Left kidney (tissue), 2 donors: ENCODE results near the gene SIT1. TPM values are rescaled to one million over a fixed set of nuclear protein-coding genes. Genes with fewer than 3 reads are reported as not detected.
A peak's percentile ranks its signal among the peaks of the same experiment; 100 is the strongest.
"Not testable (repeated sequence)": the region's sequence is repeated elsewhere in the genome, so short reads cannot be mapped to it uniquely, and the experiment has no call there.

Source experiments
- DNase-seq: peaks from one replicate; pipeline ENCODE4 v3.0.0-alpha.2; 2013
- polyA plus RNA-seq: library from polyadenylated mRNA; unstranded; fragments of 120-200 nt; gene quantifications from one replicate; pipeline ENCODE4 v1.2.1, GENCODE V29; 2013; ENCODE audit not compliant: insufficient read length

The SIT1 gene
- polyA plus RNA-seq, 1 donor: 0.32 TPM

DNA sequence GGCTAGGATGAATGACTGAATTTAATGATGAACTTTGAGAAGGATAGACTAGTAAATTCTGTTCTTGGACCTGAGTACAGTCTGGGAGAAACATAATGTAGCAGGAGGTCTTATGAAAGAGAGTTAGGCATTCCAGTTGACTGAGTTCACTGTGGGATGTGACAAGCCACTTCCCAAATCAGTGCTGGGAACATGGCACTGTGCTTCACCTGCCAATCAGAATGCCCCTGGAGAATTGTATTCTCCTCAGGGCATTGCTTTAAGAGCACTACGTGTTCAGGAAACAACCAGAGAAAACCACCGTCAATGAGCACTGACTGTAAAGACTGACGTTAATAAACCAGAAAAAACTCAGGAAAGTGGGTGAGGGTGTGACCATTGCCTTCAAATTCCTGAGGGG, 8.6 kb upstream of the SIT1 start:
- DNase-seq: no peak

GRCh38 chr9:35658968-35659220, 8.2 kb upstream of the SIT1 start:
- DNase-seq: no peak

- DNase-seq: peak; percentile 86
These were observed 7.6 kb upstream of the SIT1 start, which contains the start of gene CCDC107 for GRCh38 chr9:35658137-35658967. TSS of gene CCDC107 (plus strand) at chr9:35658292. CDS start at chr9:35658380, 88 bp downstream.

GRCh38 chr9:35657546-35658136, 6.9 kb upstream of the SIT1 start, which contains the start of gene RMRP:
TSS of gene RMRP (minus strand) at chr9:35658019.
- DNase-seq: peak; percentile 97

DNA sequence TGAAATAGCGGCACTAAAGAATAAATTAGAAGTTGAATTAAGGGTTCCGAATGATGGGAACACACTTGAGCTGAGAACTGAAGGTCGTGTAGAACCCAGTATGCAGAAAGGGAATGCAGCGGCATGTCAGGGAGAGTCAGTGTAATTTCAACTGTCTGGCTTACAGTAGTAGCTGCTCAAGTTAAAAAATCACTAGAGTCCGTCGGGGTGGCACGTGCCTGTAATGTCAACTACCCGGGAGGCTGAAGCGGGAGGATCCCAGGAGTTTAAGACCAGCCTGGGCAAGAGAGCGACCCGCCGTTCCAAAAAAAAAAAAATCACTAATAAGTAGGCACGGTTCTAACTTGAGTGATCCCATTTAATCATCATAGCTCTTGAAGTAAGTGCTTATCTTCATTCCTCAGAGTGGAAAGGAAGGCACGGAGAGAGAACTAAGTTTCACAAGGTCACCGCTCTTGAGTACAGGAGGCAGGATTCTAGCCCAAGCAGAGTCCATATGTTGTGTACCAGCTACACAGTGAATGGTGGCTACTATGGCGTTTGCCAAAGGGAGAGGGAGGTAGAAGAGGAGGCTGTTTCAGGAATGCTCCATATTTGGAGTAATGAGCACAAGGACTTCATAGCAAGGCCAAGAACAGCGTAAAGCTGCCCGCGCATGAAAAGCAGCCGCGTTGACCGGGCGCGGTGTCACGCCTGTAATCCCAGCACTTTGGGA, 6.3 kb upstream of the SIT1 start:
- no peak for DNase-seq

- no peak for DNase-seq
These were observed 5.6 kb upstream of the SIT1 start for GRCh38 chr9:35656348-35656747.

- DNase-seq: no peak
These were observed 2.9 kb upstream of the SIT1 start for GRCh38 chr9:35653611-35654010.

DNA sequence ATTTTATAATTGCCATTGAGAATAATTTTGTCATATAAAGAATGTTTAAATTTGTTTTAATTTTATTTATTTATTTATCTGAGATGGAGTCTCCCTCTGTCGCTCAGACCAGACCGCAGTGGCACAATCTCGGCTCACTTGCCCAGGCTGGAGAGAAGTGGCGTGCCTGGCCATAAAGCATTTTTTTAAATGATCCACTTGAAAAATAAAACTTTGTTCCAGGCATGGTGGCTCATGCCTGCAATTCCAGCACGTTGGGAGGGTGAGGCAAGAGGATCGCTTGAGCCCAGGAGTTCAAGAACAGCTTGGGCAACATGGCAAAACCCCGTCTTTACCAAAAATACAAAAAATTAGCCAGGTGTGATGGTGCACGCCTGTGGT, 2.1 kb upstream of the SIT1 start:
- no peak for DNase-seq

DNA sequence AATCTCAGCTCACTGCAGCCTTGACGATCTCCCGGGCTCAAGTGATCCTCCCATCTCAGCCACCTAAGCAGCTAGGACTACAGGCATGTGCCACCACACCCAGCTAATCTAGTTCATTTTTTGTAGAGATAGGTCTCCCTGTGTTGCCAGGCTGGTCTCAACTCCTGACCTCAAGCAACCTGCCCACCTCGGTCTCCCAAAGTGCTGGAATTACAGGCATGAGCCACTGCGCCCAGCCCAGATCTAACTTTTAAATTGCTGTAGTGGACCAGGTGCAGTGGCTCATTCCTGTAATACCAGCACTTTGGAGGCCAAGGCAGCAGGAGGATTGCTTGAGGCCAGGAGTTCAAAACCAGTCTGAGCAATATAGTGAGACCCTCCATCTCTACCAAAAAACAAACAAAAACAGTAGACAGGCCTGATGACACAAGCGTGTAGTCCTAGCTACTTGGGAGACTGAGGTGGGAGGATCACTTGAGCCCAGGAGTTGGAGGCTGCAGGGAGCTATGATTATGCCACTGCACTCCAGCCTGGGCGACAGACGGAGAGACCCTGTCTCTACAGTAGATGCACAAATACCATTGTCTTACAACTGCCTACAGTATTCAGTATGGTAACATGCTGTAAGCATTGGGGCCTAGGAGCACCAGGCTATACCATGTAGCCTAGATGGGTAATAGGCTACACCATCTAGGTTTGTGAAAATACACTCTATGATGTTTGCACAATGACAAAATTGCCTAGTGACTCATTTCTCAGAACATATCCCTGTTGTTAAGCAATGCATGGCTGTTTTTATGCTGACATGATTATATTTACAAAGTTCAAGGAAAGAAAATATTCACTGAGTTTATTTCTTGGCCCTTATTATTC, 1.5 kb upstream of the SIT1 start:
- no peak for DNase-seq

GRCh38 chr9:35649431-35650340, 1.0 kb downstream of the SIT1 start:
- no peak for DNase-seq

GRCh38 chr9:35646533-35647265, 4.0 kb downstream of the SIT1 start:
- DNase-seq: peak; percentile 95

- peak; percentile 67 for DNase-seq
These were observed 4.6 kb downstream of the SIT1 start for GRCh38 chr9:35646153-35646532.

- not testable (repeated sequence) for DNase-seq
These were observed 5.0 kb downstream of the SIT1 start for GRCh38 chr9:35645736-35646135.

GRCh38 chr9:35643046-35643445, 7.7 kb downstream of the SIT1 start:
- DNase-seq: no peak

GRCh38 chr9:35641478-35641877, 9.3 kb downstream of the SIT1 start:
- DNase-seq: not testable (repeated sequence)

DNA sequence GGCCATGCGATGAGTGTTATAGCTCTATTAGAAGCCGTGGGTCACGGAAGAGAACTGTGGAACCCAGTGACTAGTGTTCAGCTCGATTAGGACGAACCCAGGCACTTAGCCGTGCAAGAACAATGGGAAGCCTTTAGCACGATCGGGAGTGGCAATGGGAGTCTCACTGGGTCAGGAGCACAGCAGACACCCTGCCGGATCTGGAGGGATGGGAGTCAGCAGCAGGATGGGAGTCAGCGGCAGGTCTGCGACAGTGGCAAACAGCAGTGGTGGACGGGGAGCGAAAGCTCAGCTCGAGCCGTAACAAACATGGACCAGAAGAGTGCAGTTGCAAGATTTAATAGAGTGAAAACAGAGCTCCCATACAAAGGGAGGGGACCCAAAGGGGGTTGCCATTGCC, 10.3 kb downstream of the SIT1 start:
- DNase-seq: not testable (repeated sequence)

GRCh38 chr9:35639631-35640030, 11.1 kb downstream of the SIT1 start:
- DNase-seq: no peak

DNA sequence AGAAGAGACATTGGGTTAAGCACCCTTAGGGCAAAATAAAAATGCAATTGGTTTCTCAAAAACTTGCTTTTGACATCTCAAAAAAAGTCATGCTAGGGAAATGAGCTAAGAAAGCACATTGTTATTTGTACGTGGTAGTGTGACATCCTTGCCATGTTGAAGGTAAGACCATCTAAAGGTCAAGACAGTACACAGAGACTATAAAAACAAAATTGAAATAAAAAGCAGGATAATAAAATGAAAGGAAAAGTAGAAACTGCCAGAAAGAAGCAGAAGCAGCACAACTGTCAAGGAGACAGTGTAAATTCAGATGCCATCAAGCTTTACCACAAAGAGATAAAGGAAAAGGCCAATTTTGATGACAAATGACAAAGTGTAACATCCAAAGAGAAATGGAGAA, 11.5 kb downstream of the SIT1 start:
- not testable (repeated sequence) for DNase-seq

DNA sequence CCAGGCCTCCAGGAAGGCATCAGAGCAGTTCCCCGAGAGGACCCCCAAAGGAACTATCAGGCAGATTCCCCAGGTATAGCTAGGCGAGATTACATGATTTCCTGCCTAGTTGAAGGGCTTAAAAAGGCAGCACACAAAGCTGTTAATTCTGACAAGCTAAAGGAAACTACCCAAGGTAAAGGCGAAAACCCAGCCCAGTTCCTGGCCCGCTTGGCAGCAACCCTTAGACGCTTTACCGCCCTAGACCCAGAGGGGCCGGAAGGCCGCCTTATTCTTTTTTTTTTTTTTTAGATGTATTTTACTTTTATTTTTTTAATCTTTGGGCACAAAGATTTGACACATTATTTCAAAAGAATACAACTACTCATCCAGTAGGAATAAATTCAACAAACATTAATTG, 12.0 kb downstream of the SIT1 start:
- DNase-seq: not testable (repeated sequence)

DNA sequence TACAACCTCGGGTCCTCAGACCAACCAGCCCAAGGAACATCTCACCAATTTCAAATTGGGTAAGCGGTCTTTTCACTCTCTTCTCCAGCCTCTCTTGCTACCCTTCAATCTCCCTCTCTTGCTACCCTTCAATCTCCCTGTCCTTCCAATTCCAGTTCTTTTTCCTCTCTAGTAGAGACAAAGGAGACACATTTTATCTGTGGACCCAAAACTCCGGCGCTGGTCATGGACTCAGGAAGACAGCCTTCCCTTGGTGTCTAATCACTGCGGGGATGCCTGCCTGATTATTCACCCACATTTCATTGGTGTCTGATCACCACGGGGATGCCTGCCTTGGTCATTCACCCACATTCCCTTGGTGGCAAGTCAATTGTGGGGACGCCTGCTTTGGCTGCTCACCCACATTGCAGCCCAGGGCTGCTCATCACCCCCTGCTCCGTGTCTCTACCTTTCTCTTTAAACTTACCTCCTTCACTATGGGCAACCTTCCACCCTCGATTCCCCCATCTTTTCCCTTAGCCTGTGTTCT, 13.2 kb downstream of the SIT1 start:
- not testable (repeated sequence) for DNase-seq
